K562 (cell line): ENCODE results near the gene HNRNPF. TPM values are rescaled to one million over a fixed set of nuclear protein-coding genes. Genes with fewer than 3 reads are reported as not detected.
A peak's percentile ranks its signal among the peaks of the same experiment; 100 is the strongest.

ENCODE experiments used
- ATAC-seq: fragments of 200-7000 bp; cut with Tn5 transposase; 3 replicates; pipeline ENCODE4 v1.9.1; 2020; ENCODE audit warnings: moderate library complexity
- BruUV-seq: library from RNA; stranded (reverse); fragments of 400-500 nt; replicated peaks from 2 replicates; lab custom pipeline; 2021; lab: Mats Ljungman, UMichigan
- CTCF ChIA-PET: fragments of 300-600 bp; formaldehyde crosslinking; extraction: SDS; loops from one replicate; lab custom pipeline; 2021; ENCODE audit warnings: low intra/inter-chr PET ratio; lab: Yijun Ruan, JAX
- POLR2A ChIA-PET: fragments of 300-600, 350-650 bp; sonication (Branson Sonifier 250); formaldehyde crosslinking; extraction: SDS; loops from one replicate; lab custom pipeline; 2021; ENCODE audit warnings: antibody characterized with exemption, inconsistent platforms; lab: Yijun Ruan, JAX
- DNase-seq, 4 experiments: peaks; one replicate each; pipeline versions ENCODE4 v3.0.0 to v3.0.0-alpha.2; 2011 to 2018; ENCODE audit warnings: low spot score in 3 of 4, mixed read lengths in 3 of 4; ENCODE audit errors: extremely low read depth in 1 of 4
- FAIRE-seq: peaks from 2 replicates; lab custom pipeline; 2011; peaks lifted over from hg19 to GRCh38; lab: Jason Lieb, UNC
- H2AFZ ChIP-seq: 2 replicates; pipeline ENCODE4 v1.6.0; 2011; ENCODE audit warnings: low read depth, low read length, control low read depth, inconsistent platforms
- H3K27ac ChIP-seq: fragments of 200-600 bp; 3 replicates; pipeline ENCODE4 v1.8.0; 2011; ENCODE audit warnings: low read depth, mild to moderate bottlenecking, control low read depth, inconsistent platforms, low read length, moderate library complexity, mixed read lengths; ENCODE audit errors: extremely low read depth
- H3K27me3 ChIP-seq, 2 experiments: fragments of 300-600 bp in 1 of 2; 2 replicates in 1 of 2; 3 replicates in 1 of 2; pipeline versions ENCODE4 v1.6.0 to v1.8.0; 2011; ENCODE audit warnings: inconsistent platforms in 2 of 2, low read length in 2 of 2, mild to moderate bottlenecking in 1 of 2, mixed read lengths in 1 of 2, moderate library complexity in 1 of 2; ENCODE audit not compliant: control insufficient read depth in 2 of 2, insufficient read depth in 2 of 2
- H3K36me3 ChIP-seq: fragments of 300-600 bp; 3 replicates; pipeline ENCODE4 v1.8.0; 2011; ENCODE audit warnings: mild to moderate bottlenecking, low read length, inconsistent platforms; ENCODE audit not compliant: control insufficient read depth, insufficient read depth
- H3K4me1 ChIP-seq, 2 experiments: fragments of 200-600 bp in 1 of 2; replicated peaks in 1 of 2; 2 replicates in 1 of 2; 3 replicates in 1 of 2; pipeline versions ENCODE4 v1.5.1 to v1.8.0; 2011; ENCODE audit warnings: inconsistent platforms in 2 of 2, low read length in 2 of 2, mild to moderate bottlenecking in 1 of 2, mixed read lengths in 1 of 2, moderate library complexity in 1 of 2; ENCODE audit not compliant: control insufficient read depth in 2 of 2, insufficient read depth in 2 of 2
- H3K4me2 ChIP-seq: 2 replicates; pipeline ENCODE4 v1.6.1; 2011; ENCODE audit warnings: low read length, control low read depth, inconsistent platforms, mixed read lengths; ENCODE audit not compliant: insufficient read depth
- H3K4me3 ChIP-seq: fragments of 200-600 bp; sonication (generic), shearing (Covaris generic); 2 replicates; pipeline ENCODE4 v1.5.1; 2016; ENCODE audit warnings: control low read depth, inconsistent platforms
- H3K79me2 ChIP-seq: fragments of 200-600 bp; 3 replicates; pipeline ENCODE4 v1.8.0; 2011; ENCODE audit warnings: low read length, inconsistent platforms; ENCODE audit not compliant: control insufficient read depth, insufficient read depth
- H3K9ac ChIP-seq, 2 experiments: 2 replicates each; pipeline versions ENCODE4 v1.6.0 to v1.6.1; 2011; ENCODE audit warnings: low read depth in 2 of 2, low read length in 2 of 2, control low read depth in 1 of 2, inconsistent platforms in 1 of 2, mild to moderate bottlenecking in 1 of 2, mixed read lengths in 1 of 2; ENCODE audit not compliant: insufficient read depth in 1 of 2
- H3K9me1 ChIP-seq: one replicate; pipeline ENCODE4 v1.6.0; 2011; ENCODE audit warnings: inconsistent platforms, mild to moderate bottlenecking, low read length, moderate library complexity; ENCODE audit not compliant: control insufficient read depth, insufficient read depth
- H3K9me3 ChIP-seq: replicated peaks from 2 replicates; pipeline ENCODE4 v1.5.1; 2011; ENCODE audit warnings: low read depth, low read length, inconsistent platforms; ENCODE audit not compliant: control insufficient read depth, insufficient read depth
- H4K20me1 ChIP-seq: replicated peaks from 2 replicates; pipeline ENCODE4 v1.6.1; 2011; ENCODE audit warnings: low read length, inconsistent platforms, mixed read lengths; ENCODE audit not compliant: control insufficient read depth, insufficient read depth
- ARID1B ChIP-seq: fragments of 450-650 bp; IDR thresholded peaks from 2 replicates; pipeline ENCODE4 v1.6.1; 2016; ENCODE audit warnings: antibody characterized with exemption, mild to moderate bottlenecking, inconsistent platforms
- EP300 ChIP-seq: IDR thresholded peaks from 2 replicates; pipeline ENCODE4 v1.6.1; 2012; ENCODE audit warnings: low read length, improper control_type of control experiment
- FOSL1 ChIP-seq: fragments of 200-800 bp; sonication (Bioruptor generic); conservative IDR thresholded peaks from 2 replicates; pipeline ENCODE4 v1.6.1; 2016; ENCODE audit warnings: missing genetic modification characterization, missing compliant biosample characterization
- HMBOX1 ChIP-seq: sonication (generic); IDR thresholded peaks from 2 replicates; pipeline ENCODE4 v1.6.1; 2016
- JUND ChIP-seq, 2 experiments: IDR thresholded peaks; 2 replicates in 1 of 2; 3 replicates in 1 of 2; pipeline ENCODE4 v1.6.1; 2011; ENCODE audit warnings: borderline replicate concordance in 2 of 2, low read depth in 2 of 2, low read length in 2 of 2, improper control_type of control experiment in 1 of 2, missing biosample characterization in 1 of 2, missing genetic modification characterization in 1 of 2, missing genetic modification reagents in 1 of 2
- L3MBTL2 ChIP-seq: fragments of 450-650 bp; IDR thresholded peaks from 2 replicates; pipeline ENCODE4 v1.6.1; 2016; ENCODE audit warnings: mild to moderate bottlenecking, moderate library complexity
- MEIS2 ChIP-seq: fragments of 450-650 bp; IDR thresholded peaks from 2 replicates; pipeline ENCODE4 v1.6.1; 2014; ENCODE audit warnings: mild to moderate bottlenecking; ENCODE audit not compliant: partially characterized antibody
- POLR3G ChIP-seq: IDR thresholded peaks from 2 replicates; pipeline ENCODE4 v1.6.1; 2011; ENCODE audit not compliant: insufficient read length, insufficient replicate concordance; ENCODE audit errors: extremely low read depth
- SMARCE1 ChIP-seq: fragments of 450-650 bp; IDR thresholded peaks from 2 replicates; pipeline ENCODE4 v1.7.1; 2016; ENCODE audit warnings: mild to moderate bottlenecking
- TAF1 ChIP-seq: IDR thresholded peaks from 2 replicates; pipeline ENCODE4 v1.6.1; 2011; ENCODE audit warnings: mild to moderate bottlenecking, low read length, moderate library complexity; ENCODE audit not compliant: insufficient read depth, control insufficient read depth, severe bottlenecking; ENCODE audit errors: extremely low read depth
- TAL1 ChIP-seq: fragments of 450-650 bp; IDR thresholded peaks from 2 replicates; pipeline ENCODE4 v1.6.1; 2016; ENCODE audit warnings: mild to moderate bottlenecking
- TEAD4 ChIP-seq, 2 experiments: sonication (generic) in 1 of 2; formaldehyde crosslinking in 1 of 2; IDR thresholded peaks; 2 replicates each; pipeline versions ENCODE4 v1.6.1 to v1.8.0; 2012 to 2022; ENCODE audit warnings: borderline replicate concordance in 1 of 2, inconsistent platforms in 1 of 2, low read length in 1 of 2, mild to moderate bottlenecking in 1 of 2, missing genetic modification reagents in 1 of 2
- THRAP3 ChIP-seq: fragments of 450-650 bp; IDR thresholded peaks from 2 replicates; pipeline ENCODE4 v1.6.1; 2016; ENCODE audit warnings: mild to moderate bottlenecking, inconsistent platforms, borderline replicate concordance
- ZNF445 ChIP-seq: fragments of 250-450 bp; sonication (Bioruptor Pico); IDR thresholded peaks from 2 replicates; pipeline ENCODE4 v1.4.0; 2020; ENCODE audit warnings: low read depth, mild to moderate bottlenecking, moderate library complexity
- WGBS: fragments of 100-300 bp; shearing (Covaris generic); methylation state at CpG from one replicate; pipeline ENCODE4 v1.1.6; 2016; ENCODE audit warnings: low coverage, mixed read lengths; ENCODE audit not compliant: insufficient coverage; ENCODE audit errors: missing lambda C conversion rate; 5-methylcytosine and 5-hydroxymethylcytosine counted together
- in situ Hi-C: fragments of 300-500 bp; cut with MboI; formaldehyde crosslinking; loops from 4 replicates; pipeline ENCODE4 v1.15.0; 2018; ENCODE audit warnings: inconsistent platforms, mixed read lengths
- intact Hi-C: fragments of 100-400 bp; cut with micrococcal nuclease; formaldehyde crosslinking; loops from 2 replicates; pipeline ENCODE4 v1.14.2; 2022
- polyA plus RNA-seq, 8 experiments: library from polyadenylated mRNA; depleted of rRNA in 4 of 8; stranded (reverse) in 5 of 8; unstranded in 3 of 8; fragments of >200 nt; fragmentation: Nextera tagmentation in 2 of 8; fragmentation: Illumina TruSeq in 1 of 8; extraction: Ambion mirVana in 2 of 8; extraction: Trizol in 1 of 8; gene quantifications; 2 replicates each; pipeline versions ENCODE4 v1.2.1 to v1.2.3, GENCODE V29; 2011 to 2014; ENCODE audit warnings: inconsistent platforms in 1 of 8, missing spikeins in 1 of 8
- total RNA-seq, 7 experiments: library from RNA; depleted of rRNA in 6 of 7; stranded (reverse); fragments of >200 nt in 6 of 7; fragmentation: Illumina TruSeq in 2 of 7; extraction: Trizol in 2 of 7; gene quantifications; 2 replicates each; pipeline versions ENCODE4 v1.2.1 to v1.2.3, GENCODE V29; 2011 to 2021; ENCODE audit warnings: low replicate concordance in 1 of 7
- TF ChIP-seq, protein P1 (sequence below): fragments of 200-800 bp; sonication (Bioruptor generic); IDR thresholded peaks from 2 replicates; pipeline ENCODE4 v1.6.1; 2016; ENCODE audit warnings: missing genetic modification characterization, missing compliant biosample characterization

The HNRNPF gene
- total and polyA plus RNA-seq, 9 of the 15 experiments (the other 6 are each of a cell fraction or from before 2014, with no cell fraction given), result 192 to 489 (median 416) TPM

DNA sequence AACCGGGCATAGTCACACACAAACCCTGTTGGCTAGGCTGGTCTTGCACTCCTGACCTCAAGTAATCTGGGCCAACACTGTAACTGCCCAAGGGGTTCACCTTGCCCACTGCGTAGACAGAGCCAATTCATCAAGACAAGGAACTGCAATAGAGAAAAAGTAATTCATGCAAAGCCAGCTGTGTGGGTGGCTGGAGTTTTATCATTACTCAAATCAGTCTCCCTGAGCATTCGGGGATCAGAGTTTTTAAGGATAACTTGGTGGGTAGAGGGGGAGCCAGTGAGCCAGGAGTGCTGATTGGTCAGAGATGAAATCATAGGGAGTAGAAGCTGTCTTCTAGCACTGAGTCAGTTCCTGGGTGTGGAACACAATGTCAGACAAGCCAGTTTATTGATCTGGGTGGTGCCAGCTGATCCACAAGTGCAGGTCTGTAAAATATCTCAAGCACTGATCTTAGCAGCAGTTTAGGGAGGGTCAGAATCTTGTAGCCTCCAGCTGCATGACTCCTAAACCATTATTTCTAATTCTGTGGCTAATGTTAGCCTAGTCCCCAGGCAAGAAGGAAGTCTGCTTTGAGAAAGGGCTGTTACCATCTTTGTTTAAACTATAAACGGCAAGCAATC lies 53.1 kb downstream of the HNRNPF start:
- ChIA-PET CTCF (no interaction called here), POLR2A (interaction anchor here (0.9 to 1.6 kb wide), 4 partner anchors 15 to 90 kb away, joined by 4 to 5 read pairs (median 4); no protein-coding TSS in a partner anchor)
- Histone ChIP-seq H2AFZ (peak overlapping the region; percentile 20), H3K9me1 (no peaks in the 10 kb centered on the region), H3K4me2 (no peak overlapping the region), H3K9ac (no peak overlapping the region), H3K27me3 (peaks cover 1 to 2% of the 10 kb centered on the region in 2 experiments; a peak in 4 of 5 replicates), H3K4me3 (no peak overlapping the region), H3K36me3 (no peaks in the 10 kb centered on the region), H3K27ac (no peak overlapping the region), H4K20me1 (no peaks in the 10 kb centered on the region), H3K79me2 (no peaks in the 10 kb centered on the region), H3K4me1 (peaks cover 6 to 28% of the 10 kb centered on the region in 2 experiments; a peak in 4 of 5 replicates), H3K9me3 (no peaks in the 10 kb centered on the region)
- ATAC-seq (peak; percentile 81), DNase-seq (peak in 1 of 4 experiments; percentile 69), FAIRE-seq (peak; percentile 44)
- intact Hi-C loops (no loop called here), in situ Hi-C loops (no loop called here)
- WGBS, result 3% methylated on average over 4 of the region's 4 CpGs
- no TSS peak for BruUV-seq
- TF ChIP-seq FOSL1 (tag) (peak; percentile 77), HMBOX1 (peak; percentile 75), POLR3G (no peak), TAF1 (no peak), JUND (IDR thresholded peaks at IDR 0.05; ENCODE audit: borderline replicate concordance, low read depth, low read length) (peak; percentile 75), JUND (tag; IDR thresholded peaks at IDR 0.05; ENCODE audit: borderline replicate concordance, low read depth, low read length) (no peak; the same call in 2 of the 3 replicates), ZNF445 (CRISPR knock-in tag) (no peak), TAL1 (no peak), EP300 (peak; percentile 45; the same call in 1 of the 2 replicates), SMARCE1 (0 out of 2 replicates have a peak, but pooled peaks have one; percentile 22), THRAP3 (no peak), MEIS2 (peak; percentile 26), ARID1B (peak; percentile 57), TEAD4 (IDR thresholded peaks at IDR 0.05; ENCODE audit: low read length) (no peak), TEAD4 (CRISPR knock-in tag; IDR thresholded peaks at IDR 0.05; ENCODE audit: borderline replicate concordance) (no peak), L3MBTL2 (peak; percentile 30; the same call in 1 of the 2 replicates)
- TF ChIP-seq, protein P1, sequence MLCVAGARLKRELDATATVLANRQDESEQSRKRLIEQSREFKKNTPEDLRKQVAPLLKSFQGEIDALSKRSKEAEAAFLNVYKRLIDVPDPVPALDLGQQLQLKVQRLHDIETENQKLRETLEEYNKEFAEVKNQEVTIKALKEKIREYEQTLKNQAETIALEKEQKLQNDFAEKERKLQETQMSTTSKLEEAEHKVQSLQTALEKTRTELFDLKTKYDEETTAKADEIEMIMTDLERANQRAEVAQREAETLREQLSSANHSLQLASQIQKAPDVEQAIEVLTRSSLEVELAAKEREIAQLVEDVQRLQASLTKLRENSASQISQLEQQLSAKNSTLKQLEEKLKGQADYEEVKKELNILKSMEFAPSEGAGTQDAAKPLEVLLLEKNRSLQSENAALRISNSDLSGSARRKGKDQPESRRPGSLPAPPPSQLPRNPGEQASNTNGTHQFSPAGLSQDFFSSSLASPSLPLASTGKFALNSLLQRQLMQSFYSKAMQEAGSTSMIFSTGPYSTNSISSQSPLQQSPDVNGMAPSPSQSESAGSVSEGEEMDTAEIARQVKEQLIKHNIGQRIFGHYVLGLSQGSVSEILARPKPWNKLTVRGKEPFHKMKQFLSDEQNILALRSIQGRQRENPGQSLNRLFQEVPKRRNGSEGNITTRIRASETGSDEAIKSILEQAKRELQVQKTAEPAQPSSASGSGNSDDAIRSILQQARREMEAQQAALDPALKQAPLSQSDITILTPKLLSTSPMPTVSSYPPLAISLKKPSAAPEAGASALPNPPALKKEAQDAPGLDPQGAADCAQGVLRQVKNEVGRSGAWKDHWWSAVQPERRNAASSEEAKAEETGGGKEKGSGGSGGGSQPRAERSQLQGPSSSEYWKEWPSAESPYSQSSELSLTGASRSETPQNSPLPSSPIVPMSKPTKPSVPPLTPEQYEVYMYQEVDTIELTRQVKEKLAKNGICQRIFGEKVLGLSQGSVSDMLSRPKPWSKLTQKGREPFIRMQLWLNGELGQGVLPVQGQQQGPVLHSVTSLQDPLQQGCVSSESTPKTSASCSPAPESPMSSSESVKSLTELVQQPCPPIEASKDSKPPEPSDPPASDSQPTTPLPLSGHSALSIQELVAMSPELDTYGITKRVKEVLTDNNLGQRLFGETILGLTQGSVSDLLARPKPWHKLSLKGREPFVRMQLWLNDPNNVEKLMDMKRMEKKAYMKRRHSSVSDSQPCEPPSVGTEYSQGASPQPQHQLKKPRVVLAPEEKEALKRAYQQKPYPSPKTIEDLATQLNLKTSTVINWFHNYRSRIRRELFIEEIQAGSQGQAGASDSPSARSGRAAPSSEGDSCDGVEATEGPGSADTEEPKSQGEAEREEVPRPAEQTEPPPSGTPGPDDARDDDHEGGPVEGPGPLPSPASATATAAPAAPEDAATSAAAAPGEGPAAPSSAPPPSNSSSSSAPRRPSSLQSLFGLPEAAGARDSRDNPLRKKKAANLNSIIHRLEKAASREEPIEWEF (CRISPR knock-in tag), result peak; percentile 76; the same call in 1 of the 2 replicates
